Suprapubic skin (tissue), 3 donors: ENCODE measurements around the gene MAP3K13.

Experiments
- CTCF ChIP-seq, 2 donors: fragments of 200-600 bp in 1 of 2; fragments of 450-650 bp in 1 of 2; sonication (generic) in 1 of 2; IDR thresholded peaks; one replicate each; pipeline ENCODE4 v1.5.1; 2016 to 2019; ENCODE audit warnings: antibody characterized with exemption in 2 of 2, mild to moderate bottlenecking in 1 of 2, moderate library complexity in 1 of 2
- EP300 ChIP-seq: sonication (generic); formaldehyde crosslinking; IDR thresholded peaks from one replicate; pipeline ENCODE4 v1.6.1; 2017; ENCODE audit warnings: antibody characterized with exemption
- POLR2A ChIP-seq, 2 donors: fragments of 450-650 bp; IDR thresholded peaks; one replicate each; pipeline ENCODE4 v1.6.1; 2017; ENCODE audit warnings: antibody characterized with exemption in 2 of 2, mild to moderate bottlenecking in 2 of 2, moderate library complexity in 2 of 2

GRCh38 chr3:185361920-185362319 lies 1.0 kb upstream of the MAP3K13 start:
- TF ChIP-seq CTCF (IDR thresholded peaks at IDR 0.05) = no peak
- no peak for TF ChIP-seq EP300
- TF ChIP-seq POLR2A (IDR thresholded peaks at IDR 0.05) = no peak
